Measurements from ENCODE around the gene SVIP. TPM values are rescaled to one million over a fixed set of nuclear protein-coding genes. Genes with fewer than 3 reads are reported as not detected.

SVIP gene
- total RNA-seq (ENCODE audit: unreplicated experiment) = 17.9 TPM
- long read RNA-seq, full-length matches to known transcripts = 6 of 7 reads
- long read RNA-seq, partial matches to known transcripts = 0 of 7 reads
- long read RNA-seq, other reads (novel, unspliced or antisense) = 1 of 7 reads

- no peaks in the 10 kb centered on the region for H3K36me3 Mint-ChIP-seq (ENCODE audit: low read depth, unreplicated experiment)
- DNase-seq (ENCODE audit: low spot score) = peak; percentile 99
- peak within 1 kb of the TSS; percentile 94 for H3K4me3 Mint-ChIP-seq (ENCODE audit: unreplicated experiment)
- H3K4me1 Mint-ChIP-seq (ENCODE audit: unreplicated experiment) = peaks cover 2% of the 10 kb centered on the region
- no peaks in the 10 kb centered on the region for H3K9me3 Mint-ChIP-seq (ENCODE audit: unreplicated experiment)
- peaks cover 3% of the 10 kb centered on the region for H3K27me3 Mint-ChIP-seq (ENCODE audit: unreplicated experiment)
- no peak within 1 kb of the TSS for H3K27ac Mint-ChIP-seq (ENCODE audit: unreplicated experiment)
- TF ChIP-seq, protein P1, sequence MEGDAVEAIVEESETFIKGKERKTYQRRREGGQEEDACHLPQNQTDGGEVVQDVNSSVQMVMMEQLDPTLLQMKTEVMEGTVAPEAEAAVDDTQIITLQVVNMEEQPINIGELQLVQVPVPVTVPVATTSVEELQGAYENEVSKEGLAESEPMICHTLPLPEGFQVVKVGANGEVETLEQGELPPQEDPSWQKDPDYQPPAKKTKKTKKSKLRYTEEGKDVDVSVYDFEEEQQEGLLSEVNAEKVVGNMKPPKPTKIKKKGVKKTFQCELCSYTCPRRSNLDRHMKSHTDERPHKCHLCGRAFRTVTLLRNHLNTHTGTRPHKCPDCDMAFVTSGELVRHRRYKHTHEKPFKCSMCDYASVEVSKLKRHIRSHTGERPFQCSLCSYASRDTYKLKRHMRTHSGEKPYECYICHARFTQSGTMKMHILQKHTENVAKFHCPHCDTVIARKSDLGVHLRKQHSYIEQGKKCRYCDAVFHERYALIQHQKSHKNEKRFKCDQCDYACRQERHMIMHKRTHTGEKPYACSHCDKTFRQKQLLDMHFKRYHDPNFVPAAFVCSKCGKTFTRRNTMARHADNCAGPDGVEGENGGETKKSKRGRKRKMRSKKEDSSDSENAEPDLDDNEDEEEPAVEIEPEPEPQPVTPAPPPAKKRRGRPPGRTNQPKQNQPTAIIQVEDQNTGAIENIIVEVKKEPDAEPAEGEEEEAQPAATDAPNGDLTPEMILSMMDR (IDR thresholded peaks at IDR 0.05; ENCODE audit: unreplicated experiment) = peak; percentile 69
Observed at GRCh38 chr11:22829231-22830081, at the start of gene SVIP. Gene SVIP (minus strand): TSS chr11:22829801. CDS start chr11:22829748, 53 bp downstream.

DNA sequence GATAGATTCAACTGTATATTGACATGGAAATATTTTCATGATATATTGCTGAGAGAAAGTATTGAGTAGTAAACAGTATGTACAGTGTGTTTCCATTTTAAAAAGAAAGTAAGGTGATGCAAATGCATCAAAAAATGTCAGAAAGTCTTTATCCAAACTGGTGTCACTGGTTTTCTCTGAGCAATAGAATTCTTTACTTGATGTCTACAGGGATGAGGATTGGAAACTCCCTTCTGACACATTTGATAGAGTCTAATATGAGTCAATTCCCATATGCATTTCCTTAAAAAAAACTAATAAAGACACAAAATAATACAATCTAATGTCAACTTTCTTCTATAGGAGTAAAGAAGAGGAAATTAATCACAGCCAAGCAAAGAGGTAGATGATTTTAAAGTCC lies 49.0 kb upstream of the SVIP start:
- H3K27me3 Mint-ChIP-seq (ENCODE audit: unreplicated experiment) = no peaks in the 10 kb centered on the region
- H3K4me1 Mint-ChIP-seq (ENCODE audit: unreplicated experiment) = no peaks in the 10 kb centered on the region

GRCh38 chr11:22878039-22878438 lies 48.4 kb upstream of the SVIP start:
- Mint-ChIP-seq H3K9me3 (ENCODE audit: unreplicated experiment) (no peaks in the 10 kb centered on the region), H3K4me1 (ENCODE audit: unreplicated experiment) (no peaks in the 10 kb centered on the region), H3K27ac (ENCODE audit: unreplicated experiment) (no peak overlapping the region), H3K4me3 (ENCODE audit: unreplicated experiment) (no peak overlapping the region), H3K27me3 (ENCODE audit: unreplicated experiment) (no peaks in the 10 kb centered on the region), H3K36me3 (ENCODE audit: low read depth, unreplicated experiment) (no peaks in the 10 kb centered on the region)
- TF ChIP-seq, protein P1 (IDR thresholded peaks at IDR 0.05; ENCODE audit: unreplicated experiment) = no peak
- DNase-seq (ENCODE audit: low spot score) = no peak

More for the DNA sequence above, 49.0 kb upstream of the SVIP start:
- no peak for DNase-seq (ENCODE audit: low spot score)
- Mint-ChIP-seq H3K4me3 (ENCODE audit: unreplicated experiment) (no peak overlapping the region), H3K27ac (ENCODE audit: unreplicated experiment) (no peak overlapping the region), H3K36me3 (ENCODE audit: low read depth, unreplicated experiment) (no peaks in the 10 kb centered on the region), H3K9me3 (ENCODE audit: unreplicated experiment) (no peaks in the 10 kb centered on the region)
- TF ChIP-seq, protein P1 (IDR thresholded peaks at IDR 0.05; ENCODE audit: unreplicated experiment) = no peak

DNA sequence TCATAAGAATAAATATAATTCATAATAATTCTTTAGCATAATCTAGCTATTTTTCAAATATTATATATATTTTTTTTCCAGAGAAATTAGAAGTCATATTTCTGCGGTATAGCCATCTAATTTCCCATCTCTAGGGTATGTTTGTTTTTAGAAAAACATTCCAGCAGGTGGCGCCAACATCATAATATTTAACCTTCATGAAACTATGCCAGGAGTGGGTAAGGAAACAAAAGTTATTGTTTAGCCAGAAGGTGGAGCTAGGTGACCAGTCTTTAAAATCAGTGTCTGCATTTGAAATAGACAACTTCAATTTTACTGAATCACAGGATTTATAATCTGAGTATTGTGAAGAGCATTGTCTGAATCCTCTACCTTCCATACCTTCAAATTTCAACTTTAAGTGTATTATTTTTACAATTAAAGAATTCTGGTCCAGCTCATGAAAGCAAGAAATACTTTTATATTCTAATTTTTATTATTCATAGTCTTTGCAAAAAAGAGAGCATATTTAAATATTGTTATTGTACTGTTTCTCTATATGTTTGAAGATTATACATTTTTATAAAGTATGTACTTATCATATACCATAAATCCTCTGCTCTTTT lies 46.4 kb upstream of the SVIP start:
- Mint-ChIP-seq H3K27me3 (ENCODE audit: unreplicated experiment) (no peaks in the 10 kb centered on the region), H3K9me3 (ENCODE audit: unreplicated experiment) (no peaks in the 10 kb centered on the region), H3K4me3 (ENCODE audit: unreplicated experiment) (no peak overlapping the region), H3K27ac (ENCODE audit: unreplicated experiment) (no peak overlapping the region), H3K4me1 (ENCODE audit: unreplicated experiment) (no peaks in the 10 kb centered on the region), H3K36me3 (ENCODE audit: low read depth, unreplicated experiment) (no peaks in the 10 kb centered on the region)
- TF ChIP-seq, protein P1 (IDR thresholded peaks at IDR 0.05; ENCODE audit: unreplicated experiment) = peak; percentile 97
- peak; percentile 71 for DNase-seq (ENCODE audit: low spot score)

Data from endothelial cell (in vitro differentiated cells).